Neural cell (in vitro differentiated cells): ENCODE data around the gene C7orf57. TPM values are rescaled to one million over a fixed set of nuclear protein-coding genes. Genes with fewer than 3 reads are reported as not detected.

ENCODE experiments used
- H2AFZ ChIP-seq: fragments of 200-600, 300-800 bp; sonication (generic), shearing (Covaris generic); 2 replicates; pipeline ENCODE4 v1.6.0; 2014; ENCODE audit warnings: low read depth, mild to moderate bottlenecking, antibody characterized with exemption, low read length, moderate library complexity
- H3F3A ChIP-seq: fragments of 200-600 bp; shearing (Covaris generic); 2 replicates; pipeline ENCODE4 v1.6.1; 2016; ENCODE audit warnings: mild to moderate bottlenecking, moderate library complexity, mixed read lengths, antibody characterized with exemption, low read length; ENCODE audit not compliant: insufficient read depth, poor library complexity, severe bottlenecking
- H3K27ac ChIP-seq: fragments of 200-600, 300-800 bp; sonication (generic), shearing (Covaris generic); 2 replicates; pipeline ENCODE4 v1.5.1; 2014; ENCODE audit warnings: mild to moderate bottlenecking, low read length, moderate library complexity
- H3K27me3 ChIP-seq: fragments of 300-800, 200-600 bp; sonication (generic), shearing (Covaris generic); 2 replicates; pipeline ENCODE4 v1.6.0; 2014; ENCODE audit warnings: mild to moderate bottlenecking, low read depth, low read length, moderate library complexity; ENCODE audit not compliant: insufficient read depth
- H3K36me3 ChIP-seq: fragments of 300-800, 200-600 bp; sonication (generic), shearing (Covaris generic); 2 replicates; pipeline ENCODE4 v1.5.1; 2014; ENCODE audit warnings: mild to moderate bottlenecking, antibody characterized with exemption, low read length, moderate library complexity; ENCODE audit not compliant: insufficient read depth
- H3K4me2 ChIP-seq: fragments of 300-800, 200-600 bp; sonication (generic), shearing (Covaris generic); 2 replicates; pipeline ENCODE4 v1.6.0; 2014; ENCODE audit warnings: mild to moderate bottlenecking, low read length
- H3K4me3 ChIP-seq: fragments of 300-800, 200-600 bp; sonication (generic), shearing (Covaris generic); 2 replicates; pipeline ENCODE4 v1.5.1; 2014; ENCODE audit warnings: mild to moderate bottlenecking, low read length, moderate library complexity
- H3K79me2 ChIP-seq: fragments of 200-600 bp; shearing (Covaris generic); replicated peaks from 2 replicates; pipeline ENCODE4 v1.6.0; 2014; ENCODE audit warnings: mild to moderate bottlenecking, low read length, moderate library complexity; ENCODE audit not compliant: insufficient read depth
- H3K9ac ChIP-seq: fragments of 300-800, 200-600 bp; sonication (generic), shearing (Covaris generic); 2 replicates; pipeline ENCODE4 v1.6.1; 2016; ENCODE audit warnings: mild to moderate bottlenecking, low read length, mixed read lengths
- H3K9me2 ChIP-seq: fragments of 200-600 bp; shearing (Covaris generic); 2 replicates; pipeline ENCODE4 v1.6.1; 2016; ENCODE audit warnings: mild to moderate bottlenecking, low read length, mixed read lengths; ENCODE audit not compliant: insufficient read depth
- H3K9me3 ChIP-seq: fragments of 200-600, 300-800 bp; sonication (generic), shearing (Covaris generic); 2 replicates; pipeline ENCODE4 v1.6.1; 2016; ENCODE audit warnings: mild to moderate bottlenecking, mixed run types, low read length, moderate library complexity, mixed read lengths
- H4K20me1 ChIP-seq: fragments of 200-600 bp; shearing (Covaris generic); 2 replicates; pipeline ENCODE4 v1.6.1; 2016; ENCODE audit warnings: mild to moderate bottlenecking, mixed run types; ENCODE audit not compliant: insufficient read depth
- EP300 ChIP-seq: fragments of 450-650 bp; conservative IDR thresholded peaks from 2 replicates; pipeline ENCODE4 v1.6.1; 2014; ENCODE audit warnings: antibody characterized with exemption, mild to moderate bottlenecking, moderate library complexity; ENCODE audit not compliant: poor library complexity, severe bottlenecking
- EZH2 ChIP-seq: fragments of 200-600, 300-800 bp; shearing (Covaris generic), sonication (generic); IDR thresholded peaks from 2 replicates; pipeline ENCODE4 v1.6.1; 2014; ENCODE audit warnings: antibody characterized with exemption, low read length, borderline replicate concordance, mild to moderate bottlenecking; ENCODE audit not compliant: insufficient read depth, poor library complexity, severe bottlenecking
- MXI1 ChIP-seq: fragments of 450-650 bp; conservative IDR thresholded peaks from 2 replicates; pipeline ENCODE4 v1.6.1; 2014; ENCODE audit warnings: antibody characterized with exemption, mild to moderate bottlenecking; ENCODE audit not compliant: poor library complexity, severe bottlenecking
- POLR2AphosphoS5 ChIP-seq: IDR thresholded peaks from 2 replicates; pipeline ENCODE4 v1.6.1; 2012
- RAD21 ChIP-seq: fragments of 450-650 bp; conservative IDR thresholded peaks from 2 replicates; pipeline ENCODE4 v1.6.1; 2014; ENCODE audit warnings: antibody characterized with exemption, mild to moderate bottlenecking, moderate library complexity
- SMC3 ChIP-seq: fragments of 450-650 bp; conservative IDR thresholded peaks from 2 replicates; pipeline ENCODE4 v1.6.1; 2014; ENCODE audit warnings: antibody characterized with exemption, mild to moderate bottlenecking, moderate library complexity; ENCODE audit not compliant: poor library complexity
- TAF1 ChIP-seq: IDR thresholded peaks from 2 replicates; pipeline ENCODE4 v1.6.1; 2012; ENCODE audit warnings: low read depth
- polyA plus RNA-seq: library from polyadenylated mRNA; depleted of rRNA; stranded (reverse); fragments of >200 nt; gene quantifications from 2 replicates; pipeline ENCODE4 v1.2.3, GENCODE V29; 2014
- TF ChIP-seq, protein P1 (sequence below): fragments of 450-650 bp; IDR thresholded peaks from 2 replicates; pipeline ENCODE4 v1.5.1; 2014; ENCODE audit warnings: antibody characterized with exemption, mild to moderate bottlenecking, moderate library complexity; ENCODE audit not compliant: poor library complexity, severe bottlenecking
- TF ChIP-seq, protein P2 (sequence below): IDR thresholded peaks from 2 replicates; pipeline ENCODE4 v1.6.1; 2012; ENCODE audit warnings: borderline replicate concordance

Gene C7orf57
- polyA plus RNA-seq, 1 donor from 2014 or later, result not detected

DNA sequence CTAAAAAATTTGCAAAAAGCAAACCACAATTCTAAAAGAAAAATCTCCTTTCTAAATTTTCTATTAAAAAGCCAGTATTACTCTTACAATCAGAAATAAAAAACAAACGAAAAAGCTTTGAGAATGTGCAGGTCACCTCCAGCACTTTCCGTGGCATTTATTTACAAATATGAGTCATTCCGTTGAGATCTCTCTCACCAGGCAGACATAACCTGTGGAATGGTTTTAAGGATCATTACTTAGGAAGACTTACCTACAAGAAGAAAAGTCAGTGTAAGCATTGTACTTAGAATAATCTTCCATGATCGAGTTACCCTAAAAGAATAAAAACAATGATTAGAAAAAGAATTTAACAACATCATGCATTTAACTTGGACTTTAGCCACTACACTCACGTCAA lies 9.7 kb upstream of the C7orf57 start:
- H3K79me2 ChIP-seq, result no peaks in the 10 kb centered on the region
- H3K27me3 ChIP-seq, result no peaks in the 10 kb centered on the region
- H3K27ac ChIP-seq, result no peak overlapping the region
- H3K9me3 ChIP-seq, result no peaks in the 10 kb centered on the region
- H4K20me1 ChIP-seq, result no peaks in the 10 kb centered on the region
- no peak overlapping the region for H2AFZ ChIP-seq
- no peak overlapping the region for H3K4me3 ChIP-seq
- H3K36me3 ChIP-seq, result no peaks in the 10 kb centered on the region
- H3K4me2 ChIP-seq, result no peak overlapping the region
- TF ChIP-seq RAD21, result no peak
- TF ChIP-seq, protein P1, sequence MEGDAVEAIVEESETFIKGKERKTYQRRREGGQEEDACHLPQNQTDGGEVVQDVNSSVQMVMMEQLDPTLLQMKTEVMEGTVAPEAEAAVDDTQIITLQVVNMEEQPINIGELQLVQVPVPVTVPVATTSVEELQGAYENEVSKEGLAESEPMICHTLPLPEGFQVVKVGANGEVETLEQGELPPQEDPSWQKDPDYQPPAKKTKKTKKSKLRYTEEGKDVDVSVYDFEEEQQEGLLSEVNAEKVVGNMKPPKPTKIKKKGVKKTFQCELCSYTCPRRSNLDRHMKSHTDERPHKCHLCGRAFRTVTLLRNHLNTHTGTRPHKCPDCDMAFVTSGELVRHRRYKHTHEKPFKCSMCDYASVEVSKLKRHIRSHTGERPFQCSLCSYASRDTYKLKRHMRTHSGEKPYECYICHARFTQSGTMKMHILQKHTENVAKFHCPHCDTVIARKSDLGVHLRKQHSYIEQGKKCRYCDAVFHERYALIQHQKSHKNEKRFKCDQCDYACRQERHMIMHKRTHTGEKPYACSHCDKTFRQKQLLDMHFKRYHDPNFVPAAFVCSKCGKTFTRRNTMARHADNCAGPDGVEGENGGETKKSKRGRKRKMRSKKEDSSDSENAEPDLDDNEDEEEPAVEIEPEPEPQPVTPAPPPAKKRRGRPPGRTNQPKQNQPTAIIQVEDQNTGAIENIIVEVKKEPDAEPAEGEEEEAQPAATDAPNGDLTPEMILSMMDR, result no peak
- TF ChIP-seq, protein P2, sequence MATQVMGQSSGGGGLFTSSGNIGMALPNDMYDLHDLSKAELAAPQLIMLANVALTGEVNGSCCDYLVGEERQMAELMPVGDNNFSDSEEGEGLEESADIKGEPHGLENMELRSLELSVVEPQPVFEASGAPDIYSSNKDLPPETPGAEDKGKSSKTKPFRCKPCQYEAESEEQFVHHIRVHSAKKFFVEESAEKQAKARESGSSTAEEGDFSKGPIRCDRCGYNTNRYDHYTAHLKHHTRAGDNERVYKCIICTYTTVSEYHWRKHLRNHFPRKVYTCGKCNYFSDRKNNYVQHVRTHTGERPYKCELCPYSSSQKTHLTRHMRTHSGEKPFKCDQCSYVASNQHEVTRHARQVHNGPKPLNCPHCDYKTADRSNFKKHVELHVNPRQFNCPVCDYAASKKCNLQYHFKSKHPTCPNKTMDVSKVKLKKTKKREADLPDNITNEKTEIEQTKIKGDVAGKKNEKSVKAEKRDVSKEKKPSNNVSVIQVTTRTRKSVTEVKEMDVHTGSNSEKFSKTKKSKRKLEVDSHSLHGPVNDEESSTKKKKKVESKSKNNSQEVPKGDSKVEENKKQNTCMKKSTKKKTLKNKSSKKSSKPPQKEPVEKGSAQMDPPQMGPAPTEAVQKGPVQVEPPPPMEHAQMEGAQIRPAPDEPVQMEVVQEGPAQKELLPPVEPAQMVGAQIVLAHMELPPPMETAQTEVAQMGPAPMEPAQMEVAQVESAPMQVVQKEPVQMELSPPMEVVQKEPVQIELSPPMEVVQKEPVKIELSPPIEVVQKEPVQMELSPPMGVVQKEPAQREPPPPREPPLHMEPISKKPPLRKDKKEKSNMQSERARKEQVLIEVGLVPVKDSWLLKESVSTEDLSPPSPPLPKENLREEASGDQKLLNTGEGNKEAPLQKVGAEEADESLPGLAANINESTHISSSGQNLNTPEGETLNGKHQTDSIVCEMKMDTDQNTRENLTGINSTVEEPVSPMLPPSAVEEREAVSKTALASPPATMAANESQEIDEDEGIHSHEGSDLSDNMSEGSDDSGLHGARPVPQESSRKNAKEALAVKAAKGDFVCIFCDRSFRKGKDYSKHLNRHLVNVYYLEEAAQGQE, result no peak
- TF ChIP-seq TAF1, result no peak
- no peak for TF ChIP-seq SMC3
- TF ChIP-seq EZH2, result no peak
- no peak for TF ChIP-seq MXI1
- TF ChIP-seq POLR2AphosphoS5, result no peak
- TF ChIP-seq EP300, result no peak
- no peaks in the 10 kb centered on the region for H3F3A ChIP-seq
- H3K9ac ChIP-seq, result no peak overlapping the region
- no peaks in the 10 kb centered on the region for H3K9me2 ChIP-seq

DNA sequence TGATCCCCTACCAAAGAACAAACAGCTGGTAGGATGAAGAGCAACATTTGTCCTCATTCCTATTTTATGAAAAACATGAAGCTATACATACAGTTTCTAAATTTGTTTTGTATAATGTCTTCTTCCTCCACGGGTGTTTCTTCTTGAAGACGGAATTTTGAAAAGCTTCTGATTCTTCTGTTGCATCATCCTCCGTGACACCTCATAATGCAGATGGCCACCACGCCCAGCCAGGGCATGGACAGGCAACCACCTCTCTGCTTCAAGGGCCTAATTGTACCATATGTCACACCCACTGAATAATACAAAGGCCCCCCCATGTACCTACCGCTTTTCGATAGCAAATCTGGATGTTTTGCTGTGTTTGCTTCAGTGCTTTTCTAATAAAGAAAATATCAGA lies 6.4 kb upstream of the C7orf57 start, which contains the start of gene SUN3:
SUN3 (minus strand) TSS at position 170 of the 400 bp plus-strand sequence; CDS start at position 1, 169 bp downstream.
- Histone ChIP-seq H3K9me2 (no peaks in the 10 kb centered on the region), H3K79me2 (no peaks in the 10 kb centered on the region), H3K4me2 (no peak within 1 kb of the TSS), H3K9ac (no peak within 1 kb of the TSS), H3K9me3 (no peaks in the 10 kb centered on the region), H2AFZ (no peak within 1 kb of the TSS), H3F3A (no peaks in the 10 kb centered on the region), H3K36me3 (no peaks in the 10 kb centered on the region), H4K20me1 (no peaks in the 10 kb centered on the region), H3K27ac (no peak within 1 kb of the TSS), H3K4me3 (no peak within 1 kb of the TSS), H3K27me3 (peaks cover 6% of the 10 kb centered on the region)
- TF ChIP-seq EP300 (no peak), TAF1 (no peak), POLR2AphosphoS5 (no peak)

DNA sequence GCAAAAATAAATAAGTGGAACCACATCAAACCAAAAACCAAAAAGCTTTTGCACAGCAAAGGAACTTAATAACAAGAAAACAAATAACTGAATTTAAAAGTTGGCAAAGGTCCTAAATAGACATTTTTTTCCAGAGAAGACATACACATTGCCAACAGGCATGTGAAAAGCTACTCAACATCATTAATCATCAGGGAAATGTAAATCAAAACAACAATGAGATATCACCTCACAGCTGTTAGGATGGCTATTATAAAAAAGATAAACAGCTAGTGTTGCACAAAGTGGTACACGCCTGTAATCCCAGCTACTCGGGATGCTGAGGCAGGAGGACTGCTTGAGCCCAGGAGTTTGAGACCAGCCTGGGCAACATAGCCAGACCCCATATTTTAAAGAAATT lies 4.2 kb upstream of the C7orf57 start:
- Histone ChIP-seq H3F3A (no peaks in the 10 kb centered on the region), H3K9me2 (no peaks in the 10 kb centered on the region), H3K79me2 (no peaks in the 10 kb centered on the region), H4K20me1 (no peaks in the 10 kb centered on the region), H3K27ac (no peak overlapping the region), H3K4me2 (no peak overlapping the region), H3K9ac (no peak overlapping the region), H3K9me3 (no peaks in the 10 kb centered on the region), H3K36me3 (no peaks in the 10 kb centered on the region), H2AFZ (no peak overlapping the region), H3K4me3 (no peak overlapping the region), H3K27me3 (peaks cover 16% of the 10 kb centered on the region)
- TF ChIP-seq MXI1, result no peak
